Measurements from ENCODE around the gene SELENOV. TPM values are rescaled to one million over a fixed set of nuclear protein-coding genes. Genes with fewer than 3 reads are reported as not detected.

The SELENOV gene
- total RNA-seq, 1 donor from 2014 or later, result 0.73 TPM

DNA sequence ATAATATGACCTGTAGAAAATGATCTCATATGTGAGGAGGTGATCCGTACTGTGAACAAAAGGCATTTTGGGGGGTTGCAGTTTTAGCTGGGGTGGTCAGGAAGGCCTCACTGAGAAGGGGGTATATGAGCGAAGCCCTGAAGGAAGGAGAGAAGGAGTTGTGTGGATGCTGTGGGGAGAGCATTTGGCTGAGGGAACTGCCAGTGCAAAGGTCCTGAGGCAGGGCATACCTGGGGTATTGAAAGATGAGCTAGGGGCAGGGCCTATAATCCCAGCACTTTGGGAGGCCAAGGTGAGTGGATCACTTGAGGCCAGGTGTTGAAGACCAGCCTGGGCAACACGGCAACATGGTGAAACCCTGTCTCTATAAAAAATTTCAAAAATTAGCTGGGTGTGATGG, 2.5 kb downstream of the SELENOV start:
- Mint-ChIP-seq H3K27me3 (ENCODE audit: insufficient read depth, low read depth) (peaks cover 51% of the 10 kb centered on the region), H3K27ac (no peak overlapping the region), H3K36me3 (no peaks in the 10 kb centered on the region), H3K4me3 (peak overlapping the region; percentile 69), H3K9me3 (peaks cover 3% of the 10 kb centered on the region), H3K4me1 (peaks cover 21% of the 10 kb centered on the region)
- DNase-seq (ENCODE audit: low spot score), result no peak
- H3K36me3 ChIP-seq, result no peaks in the 10 kb centered on the region
- TF ChIP-seq EZH2phosphoT487 (IDR thresholded peaks at IDR 0.05), result no peak
- TF ChIP-seq, protein P1, sequence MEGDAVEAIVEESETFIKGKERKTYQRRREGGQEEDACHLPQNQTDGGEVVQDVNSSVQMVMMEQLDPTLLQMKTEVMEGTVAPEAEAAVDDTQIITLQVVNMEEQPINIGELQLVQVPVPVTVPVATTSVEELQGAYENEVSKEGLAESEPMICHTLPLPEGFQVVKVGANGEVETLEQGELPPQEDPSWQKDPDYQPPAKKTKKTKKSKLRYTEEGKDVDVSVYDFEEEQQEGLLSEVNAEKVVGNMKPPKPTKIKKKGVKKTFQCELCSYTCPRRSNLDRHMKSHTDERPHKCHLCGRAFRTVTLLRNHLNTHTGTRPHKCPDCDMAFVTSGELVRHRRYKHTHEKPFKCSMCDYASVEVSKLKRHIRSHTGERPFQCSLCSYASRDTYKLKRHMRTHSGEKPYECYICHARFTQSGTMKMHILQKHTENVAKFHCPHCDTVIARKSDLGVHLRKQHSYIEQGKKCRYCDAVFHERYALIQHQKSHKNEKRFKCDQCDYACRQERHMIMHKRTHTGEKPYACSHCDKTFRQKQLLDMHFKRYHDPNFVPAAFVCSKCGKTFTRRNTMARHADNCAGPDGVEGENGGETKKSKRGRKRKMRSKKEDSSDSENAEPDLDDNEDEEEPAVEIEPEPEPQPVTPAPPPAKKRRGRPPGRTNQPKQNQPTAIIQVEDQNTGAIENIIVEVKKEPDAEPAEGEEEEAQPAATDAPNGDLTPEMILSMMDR (IDR thresholded peaks at IDR 0.05), result no peak
- no peak for TF ChIP-seq EZH2 (IDR thresholded peaks at IDR 0.05)
- H3K27ac ChIP-seq, result no peak overlapping the region
- peaks cover 42% of the 10 kb centered on the region for H3K27me3 ChIP-seq
- no peak overlapping the region for H2AFZ ChIP-seq (replicated peaks)
- no peaks in the 10 kb centered on the region for H3K9me3 ChIP-seq (ENCODE audit: low read depth)
- H3K9ac ChIP-seq, result no peak overlapping the region
- H4K20me1 ChIP-seq (ENCODE audit: low read depth), result peaks cover 4% of the 10 kb centered on the region
- no peak overlapping the region for H3K4me3 ChIP-seq
- peaks cover 14% of the 10 kb centered on the region for H3K79me2 ChIP-seq (ENCODE audit: low read depth)
- peaks cover 4% of the 10 kb centered on the region for H3K4me1 ChIP-seq
- H3F3A ChIP-seq (ENCODE audit: low read depth), result peaks cover 31% of the 10 kb centered on the region
- no peak overlapping the region for H3K4me2 ChIP-seq

DNA sequence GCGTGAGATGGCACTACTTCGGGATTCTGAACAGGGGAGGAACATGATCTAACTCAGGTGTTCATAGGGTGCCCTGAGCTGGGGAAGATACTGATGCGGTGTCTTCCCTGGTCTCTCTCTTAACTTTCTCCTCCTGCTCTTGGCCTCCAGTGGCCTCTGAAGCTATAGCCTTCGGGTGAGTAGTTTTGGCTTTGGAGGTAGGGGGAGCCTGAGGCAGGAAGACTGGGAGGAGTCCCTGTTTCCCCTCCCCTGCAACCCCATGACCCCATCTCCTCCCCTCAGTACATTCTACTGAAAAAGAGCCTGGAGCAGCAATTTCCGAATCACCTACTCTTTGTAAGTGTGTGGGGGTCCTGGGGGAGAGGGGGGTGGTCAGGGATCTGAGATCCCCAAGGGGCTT, 3.5 kb downstream of the SELENOV start:
- H3K27ac Mint-ChIP-seq, result no peak overlapping the region
- Histone ChIP-seq H3F3A (ENCODE audit: low read depth) (peaks cover 31% of the 10 kb centered on the region), H3K27me3 (peaks cover 34% of the 10 kb centered on the region), H3K9me3 (ENCODE audit: low read depth) (no peaks in the 10 kb centered on the region), H3K27ac (peak overlapping the region; percentile 53), H3K79me2 (ENCODE audit: low read depth) (peaks cover 14% of the 10 kb centered on the region), H2AFZ (replicated peaks) (no peak overlapping the region), H4K20me1 (ENCODE audit: low read depth) (peaks cover 4% of the 10 kb centered on the region), H3K4me3 (no peak overlapping the region), H3K9ac (no peak overlapping the region), H3K4me1 (peaks cover 4% of the 10 kb centered on the region), H3K36me3 (no peaks in the 10 kb centered on the region), H3K4me2 (peak overlapping the region; percentile 3)
- no peak for TF ChIP-seq EZH2phosphoT487 (IDR thresholded peaks at IDR 0.05)
- no peak for TF ChIP-seq EZH2 (IDR thresholded peaks at IDR 0.05)
- TF ChIP-seq, protein P1 (IDR thresholded peaks at IDR 0.05), result no peak
- no peak overlapping the region for H3K4me3 Mint-ChIP-seq
- H3K4me1 Mint-ChIP-seq, result peaks cover 21% of the 10 kb centered on the region
- peaks cover 3% of the 10 kb centered on the region for H3K9me3 Mint-ChIP-seq
- peaks cover 43% of the 10 kb centered on the region for H3K27me3 Mint-ChIP-seq (ENCODE audit: insufficient read depth, low read depth)
- no peak for DNase-seq (ENCODE audit: low spot score)
- H3K36me3 Mint-ChIP-seq, result no peaks in the 10 kb centered on the region

DNA sequence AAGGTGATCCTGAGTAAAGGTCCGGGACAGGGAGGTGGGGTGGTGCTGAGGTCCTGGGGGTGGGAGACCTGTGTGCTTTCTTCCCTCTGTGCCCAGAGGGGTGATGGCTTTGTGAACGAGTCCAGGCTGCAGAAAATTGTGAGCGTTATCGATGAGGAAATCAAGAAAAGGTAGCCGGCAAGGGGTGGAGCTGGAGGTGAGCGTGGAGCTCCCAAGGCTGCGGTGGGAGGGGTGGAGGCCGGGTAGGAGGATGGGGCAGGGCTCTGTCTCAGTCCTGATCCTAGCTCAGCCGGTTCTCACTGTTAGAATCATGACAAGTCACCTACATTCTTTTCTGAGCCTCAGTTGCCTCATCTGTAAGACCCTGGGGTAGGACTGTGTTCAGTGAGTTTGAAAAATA, 4.0 kb downstream of the SELENOV start:
- peaks cover 29% of the 10 kb centered on the region for H3K27me3 ChIP-seq
- no peaks in the 10 kb centered on the region for H3K36me3 ChIP-seq
- no peak overlapping the region for H3K4me3 ChIP-seq
- H3K27ac ChIP-seq, result no peak overlapping the region
- Mint-ChIP-seq H3K36me3 (no peaks in the 10 kb centered on the region), H3K4me1 (peaks cover 21% of the 10 kb centered on the region), H3K9me3 (peaks cover 3% of the 10 kb centered on the region), H3K4me3 (no peak overlapping the region), H3K27ac (no peak overlapping the region), H3K27me3 (ENCODE audit: insufficient read depth, low read depth) (peaks cover 38% of the 10 kb centered on the region)
- no peak overlapping the region for H2AFZ ChIP-seq (replicated peaks)
- peaks cover 27% of the 10 kb centered on the region for H3F3A ChIP-seq (ENCODE audit: low read depth)
- H3K9ac ChIP-seq, result no peak overlapping the region
- H3K4me2 ChIP-seq, result peak overlapping the region; percentile 3
- H3K79me2 ChIP-seq (ENCODE audit: low read depth), result peaks cover 14% of the 10 kb centered on the region
- H3K9me3 ChIP-seq (ENCODE audit: low read depth), result no peaks in the 10 kb centered on the region
- TF ChIP-seq EZH2 (IDR thresholded peaks at IDR 0.05) (no peak), EZH2phosphoT487 (IDR thresholded peaks at IDR 0.05) (no peak)
- no peak for DNase-seq (ENCODE audit: low spot score)
- peaks cover 4% of the 10 kb centered on the region for H3K4me1 ChIP-seq
- H4K20me1 ChIP-seq (ENCODE audit: low read depth), result peaks cover 4% of the 10 kb centered on the region

- H3K27me3 ChIP-seq, result peaks cover 11% of the 10 kb centered on the region
- no peaks in the 10 kb centered on the region for H3K4me1 ChIP-seq
- TF ChIP-seq EZH2phosphoT487 (IDR thresholded peaks at IDR 0.05) (no peak), EZH2 (IDR thresholded peaks at IDR 0.05) (no peak)
- TF ChIP-seq, protein P1 (IDR thresholded peaks at IDR 0.05), result no peak
- Mint-ChIP-seq H3K27me3 (ENCODE audit: insufficient read depth, low read depth) (peaks cover 23% of the 10 kb centered on the region), H3K27ac (no peak overlapping the region), H3K9me3 (peaks cover 3% of the 10 kb centered on the region), H3K4me1 (peaks cover 17% of the 10 kb centered on the region), H3K4me3 (no peak overlapping the region), H3K36me3 (peaks cover 3% of the 10 kb centered on the region)
- no peaks in the 10 kb centered on the region for H3K36me3 ChIP-seq
- H3K9ac ChIP-seq, result no peak overlapping the region
- H3K9me3 ChIP-seq (ENCODE audit: low read depth), result no peaks in the 10 kb centered on the region
- H3K4me2 ChIP-seq, result no peak overlapping the region
- H3K4me3 ChIP-seq, result no peak overlapping the region
- H3K27ac ChIP-seq, result no peak overlapping the region
- H3F3A ChIP-seq (ENCODE audit: low read depth), result peaks cover 13% of the 10 kb centered on the region
- peaks cover 4% of the 10 kb centered on the region for H4K20me1 ChIP-seq (ENCODE audit: low read depth)
- H3K79me2 ChIP-seq (ENCODE audit: low read depth), result peaks cover 14% of the 10 kb centered on the region
- no peak for DNase-seq (ENCODE audit: low spot score)
- H2AFZ ChIP-seq (replicated peaks), result no peak overlapping the region
Measured at GRCh38 chr19:39520541-39521484, 5.9 kb downstream of the SELENOV start.
